ENCODE measurements around the gene DDX10.
A peak's percentile ranks its signal among the peaks of the same experiment; 100 is the strongest.

The DDX10 gene

DNA sequence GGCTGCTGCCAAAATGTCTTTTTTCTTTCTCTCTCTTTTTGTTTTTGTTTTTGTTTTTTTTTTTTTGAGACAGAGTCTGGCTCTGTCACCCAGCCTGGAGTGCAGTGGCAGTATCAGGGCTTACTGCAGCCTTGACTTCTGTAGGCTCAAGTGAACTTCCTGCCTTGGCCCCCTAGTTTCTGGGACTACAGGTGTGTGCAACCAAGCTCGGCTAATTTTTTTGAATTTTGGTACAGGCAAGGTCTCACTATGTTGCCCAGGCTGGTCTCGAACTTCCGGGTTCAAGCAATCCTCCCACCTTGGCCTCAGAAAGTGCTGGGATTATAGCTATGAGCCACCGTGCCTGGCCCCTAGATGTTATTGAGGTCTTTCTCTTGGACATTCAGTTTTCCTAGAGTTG is 2.2 kb upstream of the DDX10 start:
- no peak for DNase-seq

DNA sequence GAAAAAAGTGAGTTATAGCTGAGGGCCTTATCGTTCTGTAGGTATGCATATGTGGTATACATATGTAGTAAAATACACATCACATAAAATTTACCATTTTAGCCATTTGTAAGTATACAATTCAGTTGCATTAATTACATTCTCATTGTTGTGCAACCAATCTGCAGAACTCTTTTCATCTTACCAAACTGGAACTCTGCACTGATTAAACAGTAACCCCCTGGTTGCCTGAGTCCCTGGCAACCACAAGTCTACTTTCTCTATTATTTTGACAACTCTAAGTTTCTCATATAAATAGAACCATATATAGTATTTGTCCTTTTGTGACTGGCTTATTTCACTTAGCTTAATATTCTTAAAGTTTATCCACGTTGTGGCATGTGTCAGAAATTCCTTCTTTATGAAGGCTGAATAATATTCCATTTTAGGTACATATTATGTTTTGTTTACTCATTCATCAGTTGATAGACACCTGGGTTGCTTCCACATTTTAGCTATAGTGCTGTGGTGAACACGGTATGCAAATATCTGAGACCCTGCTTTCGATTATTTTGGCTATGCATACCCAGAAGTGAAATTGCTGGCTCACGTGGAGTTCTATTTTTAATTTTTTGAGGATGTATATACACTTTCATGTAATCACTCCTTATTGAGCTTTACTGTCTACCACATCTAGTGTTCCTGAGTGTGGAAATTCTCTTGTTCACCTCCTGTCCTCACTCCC is 1.6 kb upstream of the DDX10 start:
- no peak for DNase-seq

DNA sequence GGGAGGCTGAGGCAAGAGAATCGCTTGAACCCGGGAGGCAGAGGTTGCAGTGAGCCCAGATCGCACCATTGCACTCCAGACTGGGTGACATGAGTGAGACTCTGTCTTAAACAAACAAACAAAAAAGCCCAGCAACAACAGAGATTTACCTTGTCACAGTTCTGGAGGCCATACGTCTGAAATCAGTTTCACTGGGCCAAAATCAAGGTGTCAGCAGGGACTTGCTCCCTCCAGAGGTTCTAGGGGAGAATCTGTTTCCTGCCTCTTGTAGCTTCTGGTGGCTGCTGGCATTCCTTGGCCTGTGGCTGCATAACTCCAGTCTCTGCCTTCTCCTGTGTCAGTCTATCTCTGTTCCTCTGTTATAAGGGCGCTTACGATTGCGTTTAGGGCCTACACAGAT is 1.5 kb downstream of the DDX10 start:
- no peak for DNase-seq

DNA sequence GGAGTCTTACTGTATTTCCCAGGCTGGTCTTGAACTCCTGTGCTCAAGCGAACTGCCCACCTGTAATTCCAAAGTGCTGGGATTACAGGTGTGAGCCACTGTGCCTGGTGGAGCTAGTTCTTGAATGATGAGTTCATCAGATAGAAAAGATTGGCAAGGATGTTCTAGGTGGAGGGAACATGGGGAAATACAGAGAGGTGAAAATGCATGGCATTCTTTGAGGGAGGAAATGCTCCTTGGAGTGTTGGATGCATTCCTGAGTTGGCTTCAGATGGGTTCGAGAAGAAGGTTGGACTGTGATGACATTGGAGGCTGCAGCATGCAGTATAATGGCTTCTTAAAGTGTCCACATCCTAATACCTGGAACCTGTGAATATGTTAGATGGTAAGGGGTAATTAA is 4.4 kb downstream of the DDX10 start:
- DNase-seq: no peak

DNA sequence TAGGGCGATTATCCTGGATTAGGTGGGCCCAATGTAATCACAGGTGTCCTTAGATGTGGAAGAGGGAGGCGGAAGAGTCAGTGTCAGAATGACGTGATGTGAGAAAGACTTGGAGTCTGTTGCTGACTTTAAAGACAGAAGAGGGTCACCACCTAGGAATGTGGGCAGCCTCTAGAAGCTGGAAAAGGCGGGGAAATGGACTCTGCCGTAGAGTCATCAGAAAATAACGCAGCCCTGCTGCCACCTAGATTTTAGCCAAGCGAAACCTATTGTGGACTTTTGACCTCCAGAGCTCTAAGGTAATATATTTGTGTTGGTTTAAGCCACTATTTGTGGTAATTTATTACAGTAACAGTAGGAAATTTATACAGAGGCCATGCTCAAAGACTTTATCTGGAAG is 4.8 kb downstream of the DDX10 start:
- no peak for DNase-seq

DNA sequence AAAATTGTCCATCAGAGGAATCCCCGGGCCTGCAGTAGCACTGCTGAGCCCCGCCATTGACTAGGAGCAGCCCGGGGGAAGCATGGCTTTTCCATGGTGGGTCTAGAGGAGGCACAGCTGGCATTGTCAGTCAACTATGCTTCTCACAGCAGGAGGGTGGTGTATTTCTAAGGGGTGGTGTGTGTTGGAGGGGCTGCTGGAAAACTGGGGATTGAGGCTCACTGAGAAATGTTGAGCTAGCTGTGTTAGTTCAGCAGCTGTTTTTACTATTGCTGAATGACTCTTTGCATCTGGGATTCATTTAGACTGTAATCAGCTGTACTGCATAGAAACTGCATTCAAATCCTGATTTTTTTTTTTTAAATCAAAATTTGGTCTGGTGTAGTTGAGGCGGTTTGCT is 5.6 kb downstream of the DDX10 start:
- DNase-seq: no peak

DNA sequence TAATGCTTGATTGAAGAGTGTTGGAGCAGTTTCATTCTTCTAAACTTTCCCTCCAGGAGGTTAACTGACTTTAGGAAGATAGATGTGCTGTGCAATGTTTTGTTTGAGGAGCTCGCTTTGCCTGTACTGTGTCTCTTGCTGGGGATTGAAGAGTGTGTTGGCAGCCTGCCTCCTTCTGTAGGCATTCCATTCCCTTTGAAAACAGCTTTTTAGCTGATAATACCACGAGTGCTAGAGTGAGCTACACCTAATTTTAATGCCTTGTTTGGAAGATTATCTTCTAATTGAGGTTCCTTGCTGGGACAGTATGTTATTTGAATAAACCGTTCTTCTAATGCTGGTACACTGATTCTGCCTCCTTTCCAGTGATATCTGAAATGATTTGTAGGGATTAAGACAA is 7.2 kb downstream of the DDX10 start:
- no peak for DNase-seq

DNA sequence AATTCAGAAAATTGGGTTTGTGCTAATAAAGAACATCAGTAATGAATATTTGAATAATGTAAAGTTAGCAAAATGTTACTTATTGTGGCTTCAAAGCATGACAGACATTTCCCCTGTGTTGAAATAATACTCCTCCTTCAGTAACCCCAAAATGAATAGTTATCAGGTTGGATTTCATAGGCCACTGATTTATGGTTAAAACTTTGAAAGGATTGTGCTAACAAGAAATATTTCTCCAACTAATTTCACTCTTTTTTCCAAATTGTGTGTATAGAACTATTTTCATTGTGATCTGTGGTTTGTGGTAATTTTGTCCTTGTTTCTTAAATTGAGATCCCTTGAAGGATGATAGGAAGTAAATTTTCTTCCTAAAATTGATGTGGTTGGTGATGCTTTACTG is 7.9 kb downstream of the DDX10 start:
- no peak for DNase-seq

DNA sequence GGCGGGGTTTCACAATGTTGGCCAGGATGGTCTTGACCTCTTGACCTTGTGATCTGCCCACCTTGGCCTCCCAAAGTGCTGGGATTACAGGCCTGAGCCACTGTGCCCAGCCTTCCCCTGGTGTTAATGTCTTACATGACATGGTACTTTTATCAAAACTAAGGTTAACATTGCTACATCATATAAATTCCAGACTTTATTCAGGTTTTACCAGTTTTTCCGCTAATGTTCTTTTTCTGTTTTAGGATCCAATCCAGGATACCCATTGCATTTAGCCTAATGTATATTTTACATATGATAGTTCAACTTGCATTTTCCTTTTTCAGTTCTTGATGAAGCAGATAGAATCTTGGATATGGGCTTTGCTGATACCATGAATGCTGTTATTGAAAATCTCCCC is 14.2 kb downstream of the DDX10 start:
- DNase-seq: no peak

DNA sequence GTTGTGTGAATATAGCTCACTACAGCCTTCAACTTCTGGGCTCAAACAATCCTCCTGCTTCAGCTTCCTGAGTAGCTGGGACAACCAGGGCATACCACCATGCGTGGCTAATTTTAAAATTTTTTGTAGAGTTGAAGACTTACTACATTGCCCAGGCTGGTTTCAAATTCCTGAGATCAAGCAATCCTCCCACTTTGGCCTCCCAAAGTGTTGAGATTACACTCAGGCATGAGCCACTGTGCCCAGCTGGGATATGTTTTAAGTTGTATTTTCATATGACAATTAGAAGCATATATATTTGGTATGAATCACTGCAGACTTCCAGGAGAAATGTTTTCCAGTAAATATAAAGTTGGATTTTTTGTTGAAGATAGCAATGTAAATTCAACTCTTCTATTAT is 15.4 kb downstream of the DDX10 start:
- DNase-seq: no peak

DNA sequence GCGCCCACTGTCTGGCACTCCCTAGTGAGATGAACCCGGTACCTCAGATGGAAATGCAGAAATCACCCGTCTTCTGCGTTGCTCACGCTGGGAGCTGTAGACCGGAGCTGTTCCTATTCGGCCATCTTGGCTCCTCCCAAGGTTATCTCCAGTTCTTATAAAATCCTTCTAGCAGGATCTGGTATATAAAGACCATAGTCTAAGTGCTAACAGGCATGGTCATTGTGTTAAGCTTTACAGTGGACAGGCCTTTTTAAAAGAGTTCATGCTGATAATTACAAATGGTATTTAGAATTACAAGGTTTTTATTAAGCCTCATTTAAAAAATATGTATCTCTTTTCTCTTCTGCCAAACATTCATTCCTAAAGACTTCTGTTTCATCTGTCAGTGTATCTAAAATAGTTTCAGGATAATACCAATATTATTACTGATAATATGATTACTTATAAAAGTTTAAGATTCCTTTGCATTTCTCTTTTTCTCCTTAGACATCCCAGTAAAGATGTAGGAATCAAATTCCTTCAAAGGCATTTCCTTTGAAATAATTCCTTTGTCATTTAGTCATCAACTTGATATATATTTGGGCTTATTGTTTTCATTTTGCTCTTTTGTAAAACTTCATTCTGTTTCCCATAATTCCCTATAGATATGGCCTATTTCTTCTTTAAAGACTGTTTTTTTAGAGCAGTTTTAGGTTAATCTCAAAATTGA is 20.7 kb downstream of the DDX10 start:
- DNase-seq: no peak

DNA sequence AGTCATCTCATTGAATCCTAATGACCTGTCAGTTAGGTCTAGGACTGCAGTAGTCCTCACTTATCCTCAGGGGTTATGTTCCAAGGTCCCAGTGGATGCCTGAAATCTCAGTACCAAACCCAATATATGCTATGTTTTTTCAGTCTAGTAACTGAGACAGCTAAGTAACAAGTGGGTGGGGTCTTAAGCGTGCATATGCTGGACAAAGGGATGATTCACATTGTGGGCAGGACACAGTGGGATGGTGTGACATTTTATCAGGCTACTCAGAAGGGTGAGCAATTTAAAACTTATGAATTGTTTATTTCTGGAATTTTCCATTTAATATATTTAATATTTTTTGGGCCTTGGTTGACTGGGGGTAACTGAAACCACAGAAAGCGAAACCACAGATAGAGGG is 29.0 kb downstream of the DDX10 start:
- no peak for DNase-seq

DNA sequence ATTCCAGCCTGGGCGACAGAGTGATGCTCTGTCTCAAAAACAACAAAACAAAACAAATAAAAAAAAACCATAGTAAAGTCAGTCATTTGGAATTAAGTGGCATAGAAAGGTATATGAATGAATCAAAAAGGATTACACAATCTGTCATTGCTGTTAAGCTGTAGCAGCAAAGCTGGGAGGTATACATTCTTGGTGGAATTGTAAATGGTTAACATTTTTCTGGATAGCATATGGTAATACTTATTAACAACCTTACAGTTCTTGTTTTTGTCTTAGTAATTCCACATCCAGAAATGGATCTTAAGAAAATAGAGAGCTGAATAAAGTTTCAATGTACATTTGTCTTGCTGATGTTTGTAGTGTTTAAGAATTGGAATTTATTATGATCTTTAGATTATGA is 30.0 kb downstream of the DDX10 start:
- no peak for DNase-seq

DNA sequence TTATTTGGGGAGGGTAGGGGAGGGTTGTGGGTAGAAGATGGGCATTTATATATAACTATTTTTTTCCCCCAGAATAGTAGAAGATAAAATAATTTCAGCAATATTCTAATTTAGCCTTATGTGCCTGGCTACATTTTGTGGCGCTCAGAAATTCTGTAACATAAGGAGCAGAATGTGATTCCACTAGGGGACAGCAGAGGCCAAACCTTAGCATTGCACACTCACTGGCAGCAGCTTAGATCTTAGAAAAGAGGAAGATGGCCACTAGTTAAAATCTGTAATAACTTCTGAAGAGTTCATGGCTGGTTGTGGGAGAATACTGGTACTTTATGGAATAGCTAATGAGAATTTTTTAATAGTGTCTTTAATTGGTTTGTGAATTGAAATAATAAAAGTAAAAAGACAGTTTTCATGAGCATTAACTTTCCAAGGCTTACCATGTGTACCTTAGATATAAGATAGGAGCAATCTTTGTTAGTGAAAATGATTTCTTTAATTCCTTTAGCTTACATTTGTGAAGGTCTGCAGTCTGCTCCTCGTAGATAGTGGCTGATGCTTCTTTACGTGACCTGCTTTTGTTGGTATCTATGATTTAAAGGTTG is 33.1 kb downstream of the DDX10 start:
- peak; percentile 6 to 29 for DNase-seq

DNA sequence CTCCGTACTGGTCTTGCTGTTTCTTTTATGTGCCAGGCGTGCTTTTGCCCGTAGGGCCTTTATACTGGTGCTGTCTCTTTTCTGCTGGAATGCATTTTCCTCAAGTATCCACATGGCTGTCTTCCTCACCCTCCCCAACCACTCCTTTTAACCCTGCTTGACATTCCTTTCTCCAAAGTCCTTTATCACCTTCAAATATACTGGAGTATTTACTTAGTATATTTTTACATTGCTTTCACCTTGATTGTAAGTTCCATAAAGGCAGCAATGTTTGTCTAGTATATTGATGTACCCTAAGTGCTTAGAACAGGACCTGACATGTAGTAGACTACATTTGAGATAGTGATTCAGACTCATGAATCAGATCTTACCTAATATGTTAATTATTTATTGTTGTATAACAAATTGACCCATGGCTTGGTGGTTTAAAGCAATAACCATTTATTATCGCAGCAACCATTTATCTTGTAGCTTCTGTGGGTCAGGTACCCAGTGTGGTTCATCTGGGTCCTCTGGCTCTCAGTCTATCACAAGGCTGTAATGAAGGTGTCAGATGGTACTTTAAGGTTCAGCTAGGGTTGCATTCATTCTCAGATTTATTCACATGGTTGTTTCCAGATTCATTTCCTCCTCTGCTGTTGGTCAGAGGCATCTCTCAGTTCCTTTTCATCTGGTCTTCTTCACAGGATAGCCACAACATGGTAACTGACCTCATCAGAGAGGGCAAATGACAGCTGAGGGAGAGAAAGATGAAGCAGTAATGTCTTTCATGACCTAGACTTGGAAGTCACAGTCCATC is 34.2 kb downstream of the DDX10 start:
- DNase-seq: no peak

DNA sequence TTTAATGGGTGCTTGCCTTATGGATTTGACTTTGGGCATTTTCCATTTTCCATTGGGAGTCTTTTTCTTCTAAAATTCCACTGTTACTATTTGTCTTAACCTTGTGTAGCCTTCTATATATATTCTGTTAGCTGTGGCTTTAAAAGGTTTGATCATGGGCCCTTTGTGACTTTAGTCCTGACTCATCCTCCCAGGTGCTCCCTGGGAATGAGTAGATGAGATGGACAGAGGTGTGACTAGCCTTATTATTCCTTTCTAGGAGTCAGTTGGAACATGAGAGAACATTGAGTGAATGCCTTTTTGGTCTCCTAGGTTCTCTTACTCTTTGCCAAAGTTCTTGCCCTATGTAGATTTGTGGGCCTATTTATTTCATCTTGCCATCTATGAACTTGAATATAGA is 39.0 kb downstream of the DDX10 start:
- no peak for DNase-seq

DNA sequence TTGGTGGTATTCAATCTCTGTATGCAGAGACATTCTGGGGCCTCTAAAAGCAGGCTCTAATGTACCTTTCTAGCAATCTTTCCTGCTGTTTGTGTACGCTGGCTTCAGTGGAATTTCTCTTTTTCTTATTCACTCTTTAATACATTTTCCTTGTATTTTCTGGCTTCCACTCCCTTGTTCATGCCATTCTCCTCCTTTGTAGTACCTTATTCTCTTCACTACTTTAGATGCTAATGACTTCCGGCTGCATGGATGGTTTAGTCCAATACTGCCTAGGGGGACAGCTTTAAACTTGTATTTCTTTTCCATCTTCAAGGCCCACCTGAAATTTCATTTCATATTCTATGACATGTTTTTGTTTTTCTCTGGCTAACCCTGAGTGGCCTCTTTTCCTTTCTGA is 40.2 kb downstream of the DDX10 start:
- DNase-seq: no peak

DNA sequence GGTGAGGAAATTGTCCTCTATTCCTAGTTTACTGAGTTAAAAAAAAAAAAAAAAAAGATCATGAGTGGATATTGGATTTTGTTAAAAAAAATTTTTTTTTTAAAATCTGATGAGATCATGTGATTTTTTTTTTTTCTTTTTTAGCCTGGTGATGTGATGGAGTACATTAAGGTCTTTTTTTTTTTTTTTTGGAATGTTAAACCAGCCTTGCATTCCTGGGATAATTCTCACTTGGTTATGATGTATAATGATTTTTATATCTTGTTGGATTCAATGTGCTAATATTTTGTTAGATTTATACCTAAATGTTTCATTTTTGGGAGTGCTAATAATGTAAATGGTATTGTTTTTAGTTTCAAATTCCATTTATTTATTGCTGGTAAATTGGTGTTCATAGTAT is 43.3 kb downstream of the DDX10 start:
- DNase-seq: no peak

DNA sequence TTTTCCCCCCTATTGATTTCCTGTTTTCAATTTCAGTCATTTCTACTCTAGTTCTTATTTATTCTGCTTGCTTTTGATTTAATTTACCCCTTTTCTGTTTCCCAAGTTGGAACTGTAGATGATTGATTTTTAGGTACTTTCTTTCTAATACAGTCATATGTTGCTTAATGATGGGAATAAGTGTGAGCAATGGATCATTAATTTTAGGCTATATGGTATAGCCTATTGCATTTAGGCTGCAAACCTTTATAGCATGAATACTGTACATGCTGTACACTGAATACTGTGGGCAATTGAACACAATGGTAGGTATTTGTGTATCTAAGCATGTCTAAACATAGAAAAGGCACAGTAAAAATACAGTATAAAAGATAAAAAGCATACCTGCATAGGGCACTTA is 44.9 kb downstream of the DDX10 start:
- no peak for DNase-seq

DNA sequence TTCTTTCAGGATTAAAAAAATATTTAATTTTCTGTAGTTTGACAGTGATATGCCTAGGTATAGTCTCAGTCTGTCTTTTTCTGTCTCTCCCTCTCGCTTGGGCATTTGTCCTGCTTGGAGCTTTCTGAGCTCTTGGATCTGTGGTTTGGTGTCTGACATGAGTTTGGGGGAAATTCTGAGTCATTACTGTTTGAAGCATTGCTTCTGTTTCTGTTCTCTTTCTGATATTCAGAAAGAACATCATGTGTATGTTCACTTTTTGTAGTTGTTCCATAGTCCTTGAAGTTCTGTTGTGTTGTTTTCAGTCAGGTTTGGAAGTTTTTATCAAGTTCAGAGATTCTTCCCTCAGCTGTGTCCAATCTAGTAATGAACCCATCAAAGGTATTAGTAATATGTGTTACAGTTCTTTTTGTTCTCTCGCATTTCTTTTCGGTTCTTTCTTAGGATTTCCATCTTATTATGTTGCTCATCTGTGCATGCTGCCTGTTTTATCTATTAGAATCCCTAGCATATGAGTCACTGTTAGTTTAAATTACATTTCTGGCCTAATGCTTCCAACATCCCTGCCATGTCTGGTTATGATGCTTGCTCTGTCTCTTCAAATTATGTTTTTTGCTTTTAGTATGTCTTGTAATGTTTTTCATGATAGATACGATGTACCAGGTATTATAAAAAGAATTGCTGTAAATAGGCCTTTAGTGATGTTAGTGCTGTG is 48.4 kb downstream of the DDX10 start:
- no peak for DNase-seq

DNA sequence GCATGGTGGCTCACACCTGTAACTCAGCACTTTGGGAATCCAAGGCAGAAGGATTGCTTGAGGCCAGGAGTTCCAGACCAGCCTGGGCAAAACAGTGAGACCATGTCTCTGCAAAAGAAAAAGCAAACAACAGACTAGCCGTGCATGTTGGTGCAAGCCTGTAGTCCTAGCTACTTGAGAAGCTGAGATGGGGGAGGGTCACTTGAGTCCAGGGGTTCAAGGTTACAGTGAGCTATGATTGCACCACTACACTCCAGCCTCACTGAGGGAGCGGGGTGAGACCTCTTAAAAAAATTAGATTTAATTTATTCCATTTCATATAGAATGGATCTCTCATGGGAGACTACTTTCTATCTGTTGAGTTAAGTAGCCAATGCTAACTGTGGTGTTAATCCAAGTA is 50.4 kb downstream of the DDX10 start:
- DNase-seq: no peak

DNA sequence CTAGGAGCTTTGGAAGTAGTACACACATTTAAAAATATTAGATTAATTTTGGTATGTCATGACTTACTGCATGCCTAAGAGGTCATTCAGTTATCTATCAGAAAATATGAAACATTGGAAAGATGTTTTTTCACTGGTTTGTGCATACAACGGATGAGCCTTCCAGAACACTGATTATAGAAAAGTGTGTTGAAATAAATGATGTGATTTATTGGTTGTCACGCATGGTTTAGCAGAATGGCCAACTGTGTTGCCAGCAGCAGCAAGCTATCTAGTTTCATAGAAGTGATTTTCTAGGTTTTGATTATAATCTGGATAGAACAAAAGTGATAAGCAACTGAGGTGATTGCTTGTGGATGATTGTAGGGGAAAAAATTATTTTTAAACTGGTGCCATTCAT is 53.6 kb downstream of the DDX10 start:
- DNase-seq: no peak
